ENCODE data around the gene CCDC142.

GRCh38 chr2:74439373-74439772 lies 43.4 kb downstream of the CCDC142 start:
- TF ChIP-seq CTCF (conservative IDR thresholded peaks at IDR 0.05; ENCODE audit: low read depth, low read length) (no peak), EZH2 (IDR thresholded peaks at IDR 0.05; ENCODE audit: borderline replicate concordance, low read depth, low read length, poor library complexity, severe bottlenecking) (no peak)
